ENCODE results near the gene ALPL. TPM values are rescaled to one million over a fixed set of nuclear protein-coding genes. Genes with fewer than 3 reads are reported as not detected.

Gene ALPL
- total RNA-seq, 2 experiments from 2014 or later, result not detected

GRCh38 chr1:21597753-21598152, 88.5 kb downstream of the ALPL start:
- no peak for DNase-seq
- ChIA-PET POLR2A (no interaction called here), CTCF (no interaction called here)
- Mint-ChIP-seq H3K27me3 (no peaks in the 10 kb centered on the region), H3K27ac (no peak overlapping the region), H3K36me3 (ENCODE audit: low read depth) (no peaks in the 10 kb centered on the region), H3K4me3 (no peak overlapping the region), H3K4me1 (no peaks in the 10 kb centered on the region), H3K9me3 (no peaks in the 10 kb centered on the region)

GRCh38 chr1:21598417-21598816, 89.2 kb downstream of the ALPL start:
- H3K4me3 Mint-ChIP-seq, result no peak overlapping the region
- H3K27me3 Mint-ChIP-seq, result no peaks in the 10 kb centered on the region
- no peaks in the 10 kb centered on the region for H3K4me1 Mint-ChIP-seq
- DNase-seq, result no peak
- CTCF ChIA-PET, result no interaction called here
- H3K36me3 Mint-ChIP-seq (ENCODE audit: low read depth), result no peaks in the 10 kb centered on the region
- H3K27ac Mint-ChIP-seq, result no peak overlapping the region
- no peaks in the 10 kb centered on the region for H3K9me3 Mint-ChIP-seq
- POLR2A ChIA-PET, result no interaction called here

GRCh38 chr1:21598904-21599303, 89.7 kb downstream of the ALPL start:
- no peaks in the 10 kb centered on the region for H3K27me3 Mint-ChIP-seq
- no peak overlapping the region for H3K4me3 Mint-ChIP-seq
- no peaks in the 10 kb centered on the region for H3K36me3 Mint-ChIP-seq (ENCODE audit: low read depth)
- no peaks in the 10 kb centered on the region for H3K9me3 Mint-ChIP-seq
- DNase-seq, result no peak
- ChIA-PET POLR2A (no interaction called here), CTCF (no interaction called here)
- no peak overlapping the region for H3K27ac Mint-ChIP-seq
- H3K4me1 Mint-ChIP-seq, result no peaks in the 10 kb centered on the region

GRCh38 chr1:21599402-21599801, 90.2 kb downstream of the ALPL start:
- POLR2A ChIA-PET, result no interaction called here
- Mint-ChIP-seq H3K27me3 (no peaks in the 10 kb centered on the region), H3K9me3 (no peaks in the 10 kb centered on the region), H3K27ac (no peak overlapping the region), H3K4me3 (no peak overlapping the region), H3K36me3 (ENCODE audit: low read depth) (no peaks in the 10 kb centered on the region), H3K4me1 (no peaks in the 10 kb centered on the region)
- CTCF ChIA-PET, result no interaction called here
- no peak for DNase-seq

GRCh38 chr1:21601278-21602048, 92.2 kb downstream of the ALPL start:
- no peak for DNase-seq
- Mint-ChIP-seq H3K27me3 (no peaks in the 10 kb centered on the region), H3K36me3 (ENCODE audit: low read depth) (no peaks in the 10 kb centered on the region), H3K4me1 (no peaks in the 10 kb centered on the region), H3K9me3 (no peaks in the 10 kb centered on the region), H3K4me3 (no peak overlapping the region), H3K27ac (no peak overlapping the region)
- POLR2A ChIA-PET, result interaction anchor here (0.6 kb wide), 1 partner anchor 1290 kb away, joined by 3 read pairs; no protein-coding TSS in a partner anchor
- CTCF ChIA-PET, result no interaction called here

- no peak overlapping the region for H3K4me3 Mint-ChIP-seq
- no peaks in the 10 kb centered on the region for H3K36me3 Mint-ChIP-seq (ENCODE audit: low read depth)
- ChIA-PET POLR2A (no interaction called here), CTCF (interaction anchor here (0.5 to 0.6 kb wide), 2 partner anchors 326 to 417 kb away, joined by 3 to 4 read pairs; no protein-coding TSS in a partner anchor)
- no peaks in the 10 kb centered on the region for H3K27me3 Mint-ChIP-seq
- H3K9me3 Mint-ChIP-seq, result no peaks in the 10 kb centered on the region
- peaks cover 11% of the 10 kb centered on the region for H3K4me1 Mint-ChIP-seq
- no peak for DNase-seq
- H3K27ac Mint-ChIP-seq, result no peak overlapping the region
Observed at GRCh38 chr1:21603177-21604138, 94.2 kb downstream of the ALPL start.

- peaks cover 13% of the 10 kb centered on the region for H3K4me1 Mint-ChIP-seq
- H3K9me3 Mint-ChIP-seq, result no peaks in the 10 kb centered on the region
- no peak overlapping the region for H3K27ac Mint-ChIP-seq
- no peak overlapping the region for H3K4me3 Mint-ChIP-seq
- H3K36me3 Mint-ChIP-seq (ENCODE audit: low read depth), result no peaks in the 10 kb centered on the region
- CTCF ChIA-PET, result interaction anchor here (1.3 kb wide), 1 partner anchor 259 kb away, joined by 3 read pairs; no protein-coding TSS in a partner anchor
- DNase-seq, result no peak
- no peaks in the 10 kb centered on the region for H3K27me3 Mint-ChIP-seq
- POLR2A ChIA-PET, result no interaction called here
Observed at GRCh38 chr1:21604208-21604957, 95.2 kb downstream of the ALPL start.

GRCh38 chr1:21605012-21605715, 95.9 kb downstream of the ALPL start:
- Mint-ChIP-seq H3K4me3 (no peak overlapping the region), H3K27me3 (no peaks in the 10 kb centered on the region), H3K27ac (no peak overlapping the region), H3K4me1 (peaks cover 13% of the 10 kb centered on the region), H3K9me3 (no peaks in the 10 kb centered on the region), H3K36me3 (ENCODE audit: low read depth) (no peaks in the 10 kb centered on the region)
- ChIA-PET POLR2A (no interaction called here), CTCF (interaction anchor here (1.3 kb wide), 1 partner anchor 259 kb away, joined by 3 read pairs; no protein-coding TSS in a partner anchor)
- DNase-seq, result no peak

GRCh38 chr1:21605964-21606705, 96.9 kb downstream of the ALPL start:
- Mint-ChIP-seq H3K27me3 (no peaks in the 10 kb centered on the region), H3K36me3 (ENCODE audit: low read depth) (no peaks in the 10 kb centered on the region), H3K4me3 (no peak overlapping the region), H3K4me1 (peaks cover 13% of the 10 kb centered on the region), H3K9me3 (no peaks in the 10 kb centered on the region), H3K27ac (no peak overlapping the region)
- CTCF ChIA-PET, result no interaction called here
- POLR2A ChIA-PET, result interaction anchor here (0.6 kb wide), 1 partner anchor 825 kb away, joined by 3 read pairs; no protein-coding TSS in a partner anchor
- no peak for DNase-seq

GRCh38 chr1:21607549-21608529, 98.6 kb downstream of the ALPL start:
- POLR2A ChIA-PET, result no interaction called here
- Mint-ChIP-seq H3K4me1 (peaks cover 13% of the 10 kb centered on the region), H3K4me3 (no peak overlapping the region), H3K27me3 (no peaks in the 10 kb centered on the region), H3K27ac (no peak overlapping the region), H3K36me3 (ENCODE audit: low read depth) (no peaks in the 10 kb centered on the region), H3K9me3 (no peaks in the 10 kb centered on the region)
- peak; percentile 41 for DNase-seq
- CTCF ChIA-PET, result no interaction called here

GRCh38 chr1:21608798-21609197, 99.6 kb downstream of the ALPL start:
- Mint-ChIP-seq H3K27ac (no peak overlapping the region), H3K4me3 (no peak overlapping the region), H3K36me3 (ENCODE audit: low read depth) (no peaks in the 10 kb centered on the region), H3K9me3 (no peaks in the 10 kb centered on the region), H3K27me3 (no peaks in the 10 kb centered on the region), H3K4me1 (peaks cover 13% of the 10 kb centered on the region)
- POLR2A ChIA-PET, result no interaction called here
- CTCF ChIA-PET, result no interaction called here
- DNase-seq, result no peak

All from activated CD4-positive, alpha-beta T cell treated with anti-CD3 and anti-CD28 coated beads, Interleukin-2, amount 10 ng/mL, durations not matched to agents 7 days and 5 days (primary cell).